Left colon (tissue), 2 donors: ENCODE measurements around the gene SRSF5. TPM values are rescaled to one million over a fixed set of nuclear protein-coding genes. Genes with fewer than 3 reads are reported as not detected.
"Not testable (repeated sequence)": the region's sequence is repeated elsewhere in the genome, so short reads cannot be mapped to it uniquely, and the experiment has no call there.

Source experiments
- ATAC-seq: fragments of 200-7000 bp; cut with Tn5 transposase; one replicate; pipeline ENCODE4 v1.9.1; 2020; ENCODE audit warnings: mild to moderate bottlenecking, moderate library complexity
- DNase-seq, 2 donors: peaks; one replicate each; pipeline ENCODE4 v3.0.0-alpha.2; 2020
- intact Hi-C, 2 donors: fragments of 100-400 bp; cut with DNase I in 1 of 2; cut with micrococcal nuclease in 1 of 2; formaldehyde crosslinking; loops; one replicate each; pipeline versions ENCODE4 v1.11.2 to v1.14.0; 2022; cut with DNase I, micrococcal nuclease
- long read RNA-seq: library from polyadenylated mRNA; unstranded; transcript quantifications from one replicate; pipeline ENCODE4 v2.0.0, GENCODE V29; 2021
- total RNA-seq, 2 donors: library from RNA; stranded (reverse); fragmentation: NEBNext Ultra II Directional; extraction: Animal tissue kit (Norgen Biotek cat#: 25700); gene quantifications; one replicate each; pipeline ENCODE4 v1.2.1, GENCODE V29; 2021
- donor health status: DM: no; HTN: no; CAD: no.
- donor health status: DM: yes; HTN: yes; CAD: no.

Gene SRSF5
- total RNA-seq = 100 to 1,000 TPM; 315 to 316 TPM
- long read RNA-seq, transcript SRSF5-217 (8 exons, 1,500 nt) = major isoform, 15 of 55 reads
- long read RNA-seq, partial matches to known transcripts = 11 of 55 reads
- long read RNA-seq, other reads (novel, unspliced or antisense) = 27 of 55 reads

- peak; percentile 96 for DNase-seq
- intact Hi-C loops = no loop called here
- ATAC-seq = peak; percentile 88
These were observed at the start of gene SRSF5 for GRCh38 chr14:69766984-69767368. TSS of gene SRSF5 (plus strand) at chr14:69767142. CDS start at chr14:69768157, 1,015 bp downstream.

DNA sequence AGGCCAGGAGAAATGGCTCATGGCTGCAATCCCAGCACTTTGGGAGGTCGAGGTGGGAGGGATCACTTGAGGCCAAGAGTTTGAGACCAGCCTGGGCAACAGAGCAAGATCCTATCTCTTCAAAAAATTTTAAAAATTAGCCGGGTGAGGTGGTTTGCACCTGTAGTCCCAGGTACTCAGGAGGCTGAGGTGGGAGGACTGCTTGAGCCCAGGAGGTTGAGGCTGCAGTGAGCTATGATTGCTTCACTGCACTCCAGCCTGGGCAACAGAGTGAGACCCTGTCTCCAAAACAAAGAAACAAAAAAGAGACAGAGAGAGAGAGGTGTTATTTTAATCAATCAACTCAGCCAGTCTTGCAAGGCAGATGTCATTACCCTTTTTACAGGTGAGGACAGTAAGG, 48.3 kb upstream of the SRSF5 start:
- DNase-seq, ATAC-seq: not testable (repeated sequence)
- intact Hi-C loops = loop anchor here in 1 of 2 donors (10.0 kb wide), 1 partner anchor 114 kb away; no protein-coding TSS in a partner anchor

DNA sequence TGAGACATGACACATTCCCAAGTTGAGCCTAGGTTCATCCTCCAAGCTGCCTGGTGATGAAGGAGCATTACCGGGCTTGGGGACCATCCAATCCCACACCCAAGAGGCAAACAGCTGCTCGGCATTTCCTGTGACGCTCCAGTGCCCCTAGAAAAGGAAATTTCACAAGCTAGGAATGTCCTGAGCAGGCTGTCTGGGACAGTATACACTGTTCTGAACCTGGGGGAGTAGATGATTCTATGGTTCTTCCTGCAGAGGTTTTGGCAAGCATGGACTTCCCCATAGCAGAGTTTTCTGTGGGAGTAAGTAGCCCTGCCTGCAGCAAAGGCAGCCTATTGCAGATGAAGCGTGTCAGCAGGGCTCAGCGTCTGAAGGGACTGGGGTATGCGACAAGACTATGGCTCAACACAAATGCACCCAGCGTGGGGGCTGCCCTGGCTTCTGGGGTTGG, 47.4 kb upstream of the SRSF5 start:
- DNase-seq (no peak), ATAC-seq (peak; percentile 19)
- intact Hi-C loops = loop anchor here in 1 of 2 donors (10.0 kb wide), 1 partner anchor 115 kb away; no protein-coding TSS in a partner anchor

GRCh38 chr14:69720912-69721311, 46.0 kb upstream of the SRSF5 start:
- DNase-seq (no peak), ATAC-seq (peak; percentile 21)
- intact Hi-C loops = loop anchor here in 1 of 2 donors (10.0 kb wide), 1 partner anchor 136 kb away; no protein-coding TSS in a partner anchor

GRCh38 chr14:69726761-69727511, 40.0 kb upstream of the SRSF5 start:
- DNase-seq (peak; percentile 61 to 87), ATAC-seq (peak; percentile 85)
- intact Hi-C loops = loop anchor here (5.0 to 10.0 kb wide), 3 partner anchors 125 to 145 kb away; no protein-coding TSS in a partner anchor

DNA sequence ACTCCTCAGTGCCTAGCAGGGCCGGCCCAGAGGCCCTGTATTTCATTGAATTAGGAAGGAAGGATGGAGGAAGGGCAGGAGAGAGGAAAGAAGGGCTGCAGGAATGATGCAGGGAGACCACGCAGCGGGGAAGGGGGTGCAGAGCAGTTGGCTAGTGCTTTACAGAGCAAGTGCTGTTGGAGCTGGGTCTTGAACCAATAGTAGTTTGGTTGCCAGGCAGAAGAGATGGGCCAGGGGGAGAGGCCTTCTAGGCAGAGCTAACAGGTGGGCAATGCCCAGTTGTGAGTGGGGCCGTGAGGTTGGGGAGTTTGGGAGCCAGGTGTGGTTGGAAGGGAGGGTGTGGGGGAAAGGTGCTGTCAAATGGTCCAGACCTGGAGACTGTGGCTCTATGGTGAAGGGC, 39.1 kb upstream of the SRSF5 start:
- ATAC-seq (no peak), DNase-seq (no peak)
- intact Hi-C loops = loop anchor here (5.0 to 10.0 kb wide), 3 partner anchors 126 to 146 kb away; no protein-coding TSS in a partner anchor

DNA sequence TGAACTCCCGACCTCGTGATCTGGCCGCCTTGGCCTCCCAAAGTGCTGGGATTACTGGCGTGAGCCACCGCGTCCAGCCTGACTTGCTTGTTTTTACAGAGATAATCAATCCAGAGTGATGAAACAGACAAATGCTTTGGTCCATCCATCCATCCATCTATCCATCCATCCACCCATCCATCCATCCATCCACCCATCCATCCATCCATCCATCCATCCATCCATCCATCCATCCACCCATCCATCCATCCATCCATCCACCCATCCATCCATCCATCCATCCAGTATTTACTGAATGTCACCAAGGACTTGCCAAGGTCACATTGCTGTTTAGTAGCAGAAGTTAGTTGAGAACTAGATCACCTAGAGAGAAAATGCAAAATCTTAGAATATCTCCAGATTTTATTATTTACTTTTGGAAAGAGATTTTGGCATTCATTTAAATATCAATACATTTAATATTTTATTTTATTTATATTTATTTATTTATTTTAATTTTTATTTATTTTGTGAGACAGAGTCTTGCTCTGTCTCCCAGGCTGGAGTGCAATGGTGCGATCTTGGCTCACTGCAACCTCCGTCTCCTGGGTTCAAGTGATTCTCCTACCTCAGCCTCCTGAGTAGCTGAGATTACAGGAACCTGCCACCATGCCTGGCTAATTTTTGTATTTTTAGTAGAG, 34.9 kb upstream of the SRSF5 start:
- intact Hi-C loops, DNase-seq, ATAC-seq: not testable (repeated sequence)

- DNase-seq, ATAC-seq, intact Hi-C loops: not testable (repeated sequence)
These were observed 30.5 kb upstream of the SRSF5 start for GRCh38 chr14:69736405-69736804.

DNA sequence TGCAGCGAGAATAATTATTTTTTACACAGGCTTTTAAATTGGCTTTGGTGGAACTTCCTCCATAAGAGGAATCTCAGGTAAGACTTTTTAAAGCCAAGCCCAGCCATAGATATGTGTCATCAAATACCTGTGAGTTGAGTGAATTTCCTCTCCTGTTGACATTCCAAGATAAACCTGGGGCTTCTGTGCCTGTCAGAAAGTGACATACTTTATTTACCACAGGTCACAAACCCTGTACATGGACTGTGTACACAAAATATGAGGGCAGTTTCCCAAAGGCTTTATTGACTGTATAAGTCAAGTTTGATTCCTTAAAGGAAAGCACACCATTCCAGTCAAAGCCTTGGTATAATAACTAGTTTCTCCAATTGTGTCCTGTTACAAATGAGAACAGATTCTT, 25.9 kb upstream of the SRSF5 start:
- intact Hi-C loops = no loop called here
- DNase-seq (no peak), ATAC-seq (peak; percentile 91)

GRCh38 chr14:69749956-69750355, 17.0 kb upstream of the SRSF5 start:
- ATAC-seq (peak; percentile 91), DNase-seq (no peak)

DNA sequence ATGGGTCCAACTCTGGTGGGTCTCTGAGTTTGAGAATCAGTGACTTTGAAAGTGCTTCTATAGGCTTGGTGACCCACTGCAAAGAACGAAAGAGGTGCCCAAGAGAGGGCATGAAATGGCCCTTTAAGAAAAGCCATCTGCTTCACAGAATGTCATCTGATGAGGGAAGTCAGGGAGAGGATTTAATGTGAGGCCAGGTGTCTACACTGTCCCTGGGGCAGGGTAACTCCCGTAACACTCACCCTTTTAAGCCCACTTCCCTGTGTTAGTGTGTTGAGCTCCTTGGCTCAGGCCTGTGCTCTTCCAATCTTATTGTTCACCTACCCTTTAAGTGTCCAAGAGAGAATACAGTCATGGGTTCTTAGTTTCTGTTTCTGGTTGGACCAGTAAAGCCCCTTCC, 16.4 kb upstream of the SRSF5 start:
- intact Hi-C loops = no loop called here
- no peak for DNase-seq
- ATAC-seq = peak; percentile 37

More at GRCh38 chr14:69749956-69750355, 17.0 kb upstream of the SRSF5 start:
- intact Hi-C loops = no loop called here

GRCh38 chr14:69752773-69753172, 14.2 kb upstream of the SRSF5 start:
- DNase-seq (no peak), ATAC-seq (no peak)
- intact Hi-C loops = no loop called here

DNA sequence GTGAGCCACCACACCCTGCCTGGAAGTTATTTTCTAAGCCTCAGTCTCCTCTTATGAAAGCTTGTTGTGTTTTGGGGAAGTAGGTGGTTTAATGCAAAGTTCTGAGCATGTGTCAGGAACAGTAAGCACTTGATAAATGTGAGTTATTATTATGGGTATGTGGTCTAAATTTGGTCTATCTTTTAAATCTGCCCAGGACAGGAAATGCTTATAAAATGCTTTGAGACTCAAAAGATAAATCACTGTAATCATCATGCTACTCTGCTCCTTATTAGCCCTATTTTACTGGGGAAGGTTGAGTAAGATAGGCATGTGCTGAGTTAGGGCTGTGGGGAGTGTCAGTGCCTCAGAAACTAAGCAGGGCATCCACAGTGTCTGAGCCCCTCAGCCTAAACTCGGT, 13.1 kb upstream of the SRSF5 start:
- DNase-seq = no peak
- ATAC-seq = no peak
- intact Hi-C loops = no loop called here

DNA sequence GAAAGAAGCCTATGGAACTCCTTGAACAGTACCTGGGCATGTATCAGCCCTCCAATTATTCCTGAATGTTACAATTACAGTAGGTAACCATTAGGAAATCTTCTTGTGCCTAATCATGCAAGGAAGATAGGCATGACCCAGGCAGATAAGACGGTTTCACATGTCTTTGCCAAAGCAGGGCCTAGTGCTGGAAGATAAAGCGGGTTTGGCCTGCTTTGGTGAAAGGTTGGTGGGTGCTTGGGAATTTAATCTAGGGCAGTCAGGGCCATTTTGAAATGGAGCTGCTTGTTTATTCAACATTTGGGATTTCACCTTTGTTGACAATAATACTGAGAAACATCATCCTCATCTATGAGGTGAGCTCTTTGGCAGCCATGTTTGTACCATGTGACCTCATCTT, 12.5 kb upstream of the SRSF5 start:
- intact Hi-C loops = no loop called here
- ATAC-seq (no peak), DNase-seq (no peak)

GRCh38 chr14:69755296-69755695, 11.6 kb upstream of the SRSF5 start:
- no peak for DNase-seq
- ATAC-seq = peak; percentile 83
- intact Hi-C loops = no loop called here

DNA sequence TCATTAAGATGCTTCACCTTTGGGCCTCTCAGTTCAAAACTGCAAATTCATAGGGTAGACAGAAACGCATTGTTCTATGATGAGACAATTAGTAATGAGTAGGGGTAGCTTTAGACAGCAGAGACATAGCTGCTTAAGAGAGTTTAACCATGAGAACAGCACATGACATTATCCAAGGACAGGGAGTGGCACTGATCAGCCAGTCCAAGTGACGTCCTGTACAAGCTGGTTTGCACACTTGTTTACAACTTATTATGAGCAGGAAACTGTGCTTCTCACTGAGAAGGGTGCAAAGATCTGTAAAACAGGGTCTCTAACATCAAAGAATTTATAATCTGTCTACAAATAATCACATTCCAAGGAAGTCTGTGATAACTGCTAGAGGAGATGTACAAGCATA, 11.2 kb upstream of the SRSF5 start:
- ATAC-seq (peak; percentile 92), DNase-seq (peak; percentile 22 to 72)
- intact Hi-C loops = no loop called here

DNA sequence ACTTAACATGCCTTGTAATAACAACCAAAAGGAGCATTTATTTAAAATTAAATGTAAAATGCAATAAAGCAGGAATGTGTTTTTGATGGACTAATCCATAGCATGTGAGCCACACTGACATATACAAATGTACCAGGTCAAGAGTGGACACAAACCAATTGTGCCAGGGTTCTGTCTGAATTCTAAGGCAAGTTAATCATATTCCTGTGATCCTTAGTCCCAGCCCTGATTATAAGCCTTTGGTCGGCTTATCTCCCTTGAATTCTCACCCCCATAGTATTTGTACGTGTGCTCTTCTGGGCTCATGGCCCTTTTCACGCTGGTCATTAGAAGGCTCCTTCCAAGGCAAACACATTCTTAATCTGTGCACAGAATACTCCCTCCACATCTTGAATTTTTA, 10.6 kb upstream of the SRSF5 start:
- intact Hi-C loops = no loop called here
- DNase-seq (no peak), ATAC-seq (no peak)

GRCh38 chr14:69760810-69761209, 6.1 kb upstream of the SRSF5 start:
- intact Hi-C loops = no loop called here
- DNase-seq = no peak
- no peak for ATAC-seq

- intact Hi-C loops = no loop called here
- DNase-seq (no peak), ATAC-seq (no peak)
These were observed 3.0 kb upstream of the SRSF5 start for GRCh38 chr14:69763761-69764510.
